Right atrium auricular region (tissue), 2 donors: ENCODE results near the gene TUSC7. TPM values are rescaled to one million over a fixed set of nuclear protein-coding genes. Genes with fewer than 3 reads are reported as not detected.

Experiments used
- DNase-seq: peaks from one replicate; pipeline ENCODE4 v3.0.0-alpha.2; 2019; ENCODE audit warnings: low spot score
- H3K27ac ChIP-seq, 2 donors: fragments of 200-600 bp; sonication (generic); 1 replicate in 1 of 2; 2 replicates in 1 of 2; pipeline ENCODE4 v1.5.1; 2016 to 2019
- H3K27me3 ChIP-seq, 2 donors: fragments of 200-600 bp; sonication (generic); one replicate each; pipeline versions ENCODE4 v1.5.1 to v1.6.0; 2017 to 2019
- H3K36me3 ChIP-seq: fragments of 200-600 bp; sonication (generic); one replicate; pipeline ENCODE4 v1.5.1; 2016
- H3K4me1 ChIP-seq, 2 donors: fragments of 200-600 bp; sonication (generic); one replicate each; pipeline versions ENCODE4 v1.5.1 to v1.6.0; 2017 to 2019
- H3K4me3 ChIP-seq, 2 donors: fragments of 200-600 bp; sonication (generic); 1 replicate in 1 of 2; 2 replicates in 1 of 2; pipeline ENCODE4 v1.5.1; 2017 to 2019; ENCODE audit warnings: mild to moderate bottlenecking in 1 of 2, moderate library complexity in 1 of 2
- H3K9me3 ChIP-seq, 2 donors: fragments of 200-600 bp; sonication (generic); one replicate each; pipeline ENCODE4 v1.5.1; 2019
- total RNA-seq, 2 donors: library from RNA; depleted of rRNA; stranded (reverse); fragments of >200 nt; gene quantifications; one replicate each; pipeline ENCODE4 v1.1.0, GENCODE V29; 2016
- TF ChIP-seq, protein P1 (sequence below), 2 donors: fragments of 200-600 bp; sonication (generic); IDR thresholded peaks; one replicate each; pipeline ENCODE4 v1.5.1; 2019; ENCODE audit warnings: antibody characterized with exemption in 2 of 2

TUSC7 gene
- total RNA-seq, 2 donors from 2014 or later = not detected

DNA sequence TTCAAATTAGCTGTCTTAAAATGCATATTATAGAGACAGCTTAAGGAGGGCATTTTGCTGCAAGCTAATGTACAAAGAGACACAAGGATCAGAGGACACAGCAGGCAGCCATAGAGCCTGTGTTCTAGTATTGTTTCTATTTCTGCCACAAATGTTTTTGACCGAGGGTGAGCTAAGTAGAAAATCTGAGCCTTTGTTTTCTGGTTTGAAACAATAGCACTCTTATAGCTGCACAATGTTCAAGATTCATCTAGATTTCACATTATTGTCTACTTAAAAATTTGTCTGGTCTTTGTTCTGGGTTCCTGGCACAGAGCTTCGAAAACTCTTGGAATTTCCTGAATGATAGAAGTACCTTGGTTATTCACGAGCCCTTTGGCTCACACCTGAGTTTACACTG, 40.0 kb upstream of the TUSC7 start:
- no peaks in the 10 kb centered on the region for H3K9me3 ChIP-seq
- H3K27ac ChIP-seq = no peak overlapping the region
- no peak overlapping the region for H3K4me3 ChIP-seq
- no peak for DNase-seq
- no peaks in the 10 kb centered on the region for H3K4me1 ChIP-seq
- H3K36me3 ChIP-seq = no peaks in the 10 kb centered on the region
- TF ChIP-seq, protein P1, sequence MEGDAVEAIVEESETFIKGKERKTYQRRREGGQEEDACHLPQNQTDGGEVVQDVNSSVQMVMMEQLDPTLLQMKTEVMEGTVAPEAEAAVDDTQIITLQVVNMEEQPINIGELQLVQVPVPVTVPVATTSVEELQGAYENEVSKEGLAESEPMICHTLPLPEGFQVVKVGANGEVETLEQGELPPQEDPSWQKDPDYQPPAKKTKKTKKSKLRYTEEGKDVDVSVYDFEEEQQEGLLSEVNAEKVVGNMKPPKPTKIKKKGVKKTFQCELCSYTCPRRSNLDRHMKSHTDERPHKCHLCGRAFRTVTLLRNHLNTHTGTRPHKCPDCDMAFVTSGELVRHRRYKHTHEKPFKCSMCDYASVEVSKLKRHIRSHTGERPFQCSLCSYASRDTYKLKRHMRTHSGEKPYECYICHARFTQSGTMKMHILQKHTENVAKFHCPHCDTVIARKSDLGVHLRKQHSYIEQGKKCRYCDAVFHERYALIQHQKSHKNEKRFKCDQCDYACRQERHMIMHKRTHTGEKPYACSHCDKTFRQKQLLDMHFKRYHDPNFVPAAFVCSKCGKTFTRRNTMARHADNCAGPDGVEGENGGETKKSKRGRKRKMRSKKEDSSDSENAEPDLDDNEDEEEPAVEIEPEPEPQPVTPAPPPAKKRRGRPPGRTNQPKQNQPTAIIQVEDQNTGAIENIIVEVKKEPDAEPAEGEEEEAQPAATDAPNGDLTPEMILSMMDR (IDR thresholded peaks at IDR 0.05) = no peak
- H3K27me3 ChIP-seq = no peaks in the 10 kb centered on the region

DNA sequence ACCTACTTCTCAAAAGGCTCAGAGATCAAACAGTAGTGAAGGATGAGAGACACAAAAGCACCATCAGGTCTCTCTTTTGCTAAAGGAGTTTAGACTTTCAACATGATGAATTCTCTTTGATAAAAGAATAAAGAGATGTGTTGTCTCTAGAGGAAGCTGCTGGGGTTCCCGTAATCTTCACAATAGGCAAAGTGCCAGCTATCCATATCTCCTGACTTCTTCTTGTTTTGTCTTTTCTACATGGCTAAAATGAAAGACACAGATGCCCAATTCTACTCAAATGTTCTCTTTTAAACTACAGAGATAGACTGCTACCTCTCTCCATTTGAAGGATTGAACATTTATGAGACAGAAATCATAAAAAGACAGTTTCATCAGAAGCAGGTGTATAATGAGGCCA, 38.4 kb upstream of the TUSC7 start:
- TF ChIP-seq, protein P1 (IDR thresholded peaks at IDR 0.05) = no peak
- Histone ChIP-seq H3K9me3 (no peaks in the 10 kb centered on the region), H3K4me1 (no peaks in the 10 kb centered on the region), H3K27ac (no peak overlapping the region), H3K36me3 (no peaks in the 10 kb centered on the region), H3K4me3 (no peak overlapping the region), H3K27me3 (no peaks in the 10 kb centered on the region)
- no peak for DNase-seq

DNA sequence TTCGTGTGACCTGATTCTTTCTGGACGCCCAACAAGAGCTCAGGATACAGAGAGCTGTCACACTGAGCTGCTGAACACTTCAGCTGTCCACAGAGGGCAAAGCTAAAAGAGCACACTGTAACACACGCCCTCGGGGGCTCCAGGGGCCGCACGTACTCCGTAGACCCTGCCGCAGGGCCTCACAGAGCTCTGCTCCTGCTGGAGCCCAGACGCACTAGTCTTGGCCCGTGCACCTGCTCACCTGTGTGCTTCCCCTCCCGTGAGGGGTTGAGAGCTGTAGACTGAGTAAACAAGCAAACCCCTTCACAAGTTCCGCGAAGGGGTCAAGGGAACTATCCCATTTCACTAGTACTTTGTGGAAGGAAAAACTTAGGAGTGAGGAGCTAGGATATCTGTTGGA, 30.7 kb upstream of the TUSC7 start:
- DNase-seq = no peak
- Histone ChIP-seq H3K27me3 (no peaks in the 10 kb centered on the region), H3K4me3 (no peak overlapping the region), H3K36me3 (no peaks in the 10 kb centered on the region), H3K9me3 (no peaks in the 10 kb centered on the region), H3K4me1 (no peaks in the 10 kb centered on the region), H3K27ac (no peak overlapping the region)
- TF ChIP-seq, protein P1 (IDR thresholded peaks at IDR 0.05) = no peak

- Histone ChIP-seq H3K36me3 (no peaks in the 10 kb centered on the region), H3K27ac (no peak overlapping the region), H3K4me1 (no peaks in the 10 kb centered on the region), H3K9me3 (no peaks in the 10 kb centered on the region), H3K27me3 (no peaks in the 10 kb centered on the region), H3K4me3 (no peak overlapping the region)
- TF ChIP-seq, protein P1 (IDR thresholded peaks at IDR 0.05) = no peak
- DNase-seq = no peak
These were observed 18.5 kb upstream of the TUSC7 start for GRCh38 chr3:116691041-116691440.

DNA sequence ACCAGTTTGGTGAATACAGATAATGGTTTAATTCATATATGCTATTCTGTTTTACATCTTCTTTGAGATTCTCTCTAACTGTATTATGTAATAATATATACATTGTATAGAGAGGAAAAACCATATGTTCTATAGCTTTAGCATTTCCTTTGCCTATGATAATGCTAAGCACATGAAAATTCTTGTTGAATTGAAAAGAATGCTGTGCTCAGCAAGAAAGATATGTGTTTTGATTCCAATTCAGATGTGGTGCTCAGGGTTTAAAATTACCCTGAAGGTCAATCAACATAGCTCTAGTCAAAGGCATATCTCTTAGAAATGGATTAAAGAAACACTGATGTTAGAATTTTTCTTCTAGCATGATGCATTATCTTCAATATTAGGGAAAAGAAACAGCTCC, 8.5 kb upstream of the TUSC7 start:
- TF ChIP-seq, protein P1 (IDR thresholded peaks at IDR 0.05) = no peak
- no peaks in the 10 kb centered on the region for H3K9me3 ChIP-seq
- no peak overlapping the region for H3K4me3 ChIP-seq
- H3K4me1 ChIP-seq = no peaks in the 10 kb centered on the region
- no peak for DNase-seq
- H3K27me3 ChIP-seq = no peaks in the 10 kb centered on the region
- no peak overlapping the region for H3K27ac ChIP-seq
- H3K36me3 ChIP-seq = no peaks in the 10 kb centered on the region

DNA sequence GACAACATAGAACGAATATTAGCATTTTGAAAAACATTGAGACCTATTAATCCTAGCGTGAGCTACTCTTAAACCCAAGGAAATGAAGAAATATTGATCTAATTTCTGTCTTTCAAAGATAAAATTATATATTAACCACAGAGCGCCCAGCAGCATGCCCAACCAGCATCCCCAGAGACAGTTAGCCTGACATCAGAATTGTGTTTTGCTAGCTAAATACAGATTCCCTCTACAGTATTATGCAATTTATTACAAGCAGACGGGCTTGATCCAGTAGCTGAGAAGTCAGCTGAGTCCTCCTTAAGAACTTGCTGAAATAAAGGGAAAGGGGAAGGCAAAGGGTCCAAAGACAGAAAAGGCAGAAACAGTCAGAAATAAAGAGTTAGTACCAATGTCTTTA, 7.2 kb upstream of the TUSC7 start:
- H3K36me3 ChIP-seq = no peaks in the 10 kb centered on the region
- H3K27ac ChIP-seq = no peak overlapping the region
- TF ChIP-seq, protein P1 (IDR thresholded peaks at IDR 0.05) = no peak
- no peak overlapping the region for H3K4me3 ChIP-seq
- no peak for DNase-seq
- H3K9me3 ChIP-seq = no peaks in the 10 kb centered on the region
- H3K27me3 ChIP-seq = no peaks in the 10 kb centered on the region
- H3K4me1 ChIP-seq = no peaks in the 10 kb centered on the region
